Tibial nerve (tissue), 4 donors: ENCODE measurements around the gene ZCCHC24. TPM values are rescaled to one million over a fixed set of nuclear protein-coding genes. Genes with fewer than 3 reads are reported as not detected.

Experiments used
- DNase-seq, 2 donors: peaks; one replicate each; pipeline ENCODE4 v3.0.0-alpha.2; 2019; ENCODE audit warnings: low spot score in 2 of 2
- H3K27ac ChIP-seq, 4 donors: fragments of 200-600 bp; sonication (generic) in 3 of 4; one replicate each; pipeline ENCODE4 v1.5.1; 2017 to 2019; ENCODE audit warnings: mild to moderate bottlenecking in 1 of 4
- H3K27me3 ChIP-seq, 2 donors: fragments of 200-600 bp; sonication (generic) in 1 of 2; one replicate each; pipeline versions ENCODE4 v1.5.1 to v1.6.0; 2017 to 2019
- H3K36me3 ChIP-seq, 3 donors: fragments of 200-600 bp; sonication (generic); one replicate each; pipeline ENCODE4 v1.5.1; 2018 to 2019
- H3K4me1 ChIP-seq, 4 donors: fragments of 200-600 bp; sonication (generic) in 3 of 4; one replicate each; pipeline ENCODE4 v1.5.1; 2017 to 2019
- H3K4me3 ChIP-seq, 4 donors: fragments of 200-600 bp; sonication (generic) in 3 of 4; one replicate each; pipeline ENCODE4 v1.5.1; 2017 to 2019; ENCODE audit warnings: mild to moderate bottlenecking in 1 of 4, moderate library complexity in 1 of 4
- H3K9me3 ChIP-seq, 4 donors: fragments of 200-600 bp; sonication (generic) in 3 of 4; one replicate each; pipeline ENCODE4 v1.5.1; 2017 to 2019
- CTCF ChIP-seq, 5 experiments: fragments of 200-600 bp in 3 of 5; fragments of 450-650 bp in 2 of 5; sonication (generic) in 3 of 5; IDR thresholded peaks; one replicate each; pipeline ENCODE4 v1.5.1; 2016 to 2019; ENCODE audit warnings: antibody characterized with exemption in 5 of 5, mild to moderate bottlenecking in 3 of 5, moderate library complexity in 2 of 5
- EP300 ChIP-seq, 2 donors: sonication (generic); formaldehyde crosslinking; IDR thresholded peaks; one replicate each; pipeline ENCODE4 v1.6.1; 2017; ENCODE audit warnings: antibody characterized with exemption in 2 of 2, mild to moderate bottlenecking in 1 of 2
- POLR2A ChIP-seq, 2 donors: fragments of 450-650 bp; IDR thresholded peaks; one replicate each; pipeline ENCODE4 v1.6.1; 2017; ENCODE audit warnings: antibody characterized with exemption in 2 of 2, mild to moderate bottlenecking in 2 of 2, moderate library complexity in 2 of 2
- WGBS, 2 donors: methylation state at CpG; one replicate each; pipeline ENCODE4 v1.1.5; 2018; 5-methylcytosine and 5-hydroxymethylcytosine counted together
- total RNA-seq, 4 donors: library from RNA; depleted of rRNA; stranded (reverse); fragments of >200 nt; gene quantifications; one replicate each; pipeline ENCODE4 v1.1.0, GENCODE V29; 2016

Gene ZCCHC24
- total RNA-seq, 4 donors from 2014 or later, result 122 to 165 (median 138) TPM

DNA sequence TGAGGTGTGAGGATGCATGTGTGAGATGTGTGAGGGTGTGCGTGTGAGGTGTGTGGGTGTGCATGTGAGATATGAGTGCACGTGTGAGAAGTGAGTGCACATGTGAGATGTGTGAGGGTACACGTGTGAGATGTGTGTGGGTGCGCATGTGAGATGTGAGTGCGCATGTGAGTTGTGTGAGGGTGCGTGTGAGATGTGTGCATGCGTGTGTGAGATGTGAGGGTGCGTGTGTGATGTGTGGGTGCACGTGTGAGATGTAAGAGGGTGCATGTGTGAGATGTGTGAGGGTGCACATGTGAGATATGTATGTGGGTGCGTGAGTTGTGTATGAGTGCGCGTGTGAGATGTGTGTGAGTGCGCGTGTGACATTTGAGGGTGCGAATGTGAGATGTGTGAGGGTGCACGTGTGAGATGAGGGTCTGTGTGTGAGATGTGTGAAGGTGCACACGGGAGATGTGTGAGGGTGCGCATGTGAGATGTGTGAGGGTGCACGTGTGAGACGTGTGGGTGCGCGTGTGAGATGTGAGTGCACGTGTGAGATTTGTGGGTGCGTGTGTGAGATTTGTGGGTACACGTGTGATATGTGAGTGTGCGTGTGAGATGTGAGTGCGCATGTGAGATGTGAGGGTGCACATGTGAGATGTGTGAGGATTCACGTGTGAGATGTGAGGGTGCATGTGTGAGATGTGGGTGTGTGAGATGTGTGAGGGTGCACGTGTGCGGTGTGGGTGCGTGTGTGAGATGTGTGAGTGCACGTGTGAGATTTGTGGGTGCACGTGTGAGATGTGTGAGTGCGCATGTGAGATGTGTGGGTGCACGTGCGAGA, 67.7 kb downstream of the ZCCHC24 start:
- Histone ChIP-seq H3K27ac (no peak overlapping the region), H3K27me3 (no peaks in the 10 kb centered on the region), H3K9me3 (no peaks in the 10 kb centered on the region), H3K4me1 (peaks cover 0 to 58% (median 39%) of the 10 kb centered on the region in 4 donors), H3K36me3 (no peaks in the 10 kb centered on the region), H3K4me3 (no peak overlapping the region)
- DNase-seq, result no peak
- TF ChIP-seq POLR2A (IDR thresholded peaks at IDR 0.05) (no peak), CTCF (IDR thresholded peaks at IDR 0.05) (no peak), EP300 (IDR thresholded peaks at IDR 0.05) (no peak)
- 88 to 89% methylated on average over 36 of the region's 36 CpGs for WGBS, 2 donors

DNA sequence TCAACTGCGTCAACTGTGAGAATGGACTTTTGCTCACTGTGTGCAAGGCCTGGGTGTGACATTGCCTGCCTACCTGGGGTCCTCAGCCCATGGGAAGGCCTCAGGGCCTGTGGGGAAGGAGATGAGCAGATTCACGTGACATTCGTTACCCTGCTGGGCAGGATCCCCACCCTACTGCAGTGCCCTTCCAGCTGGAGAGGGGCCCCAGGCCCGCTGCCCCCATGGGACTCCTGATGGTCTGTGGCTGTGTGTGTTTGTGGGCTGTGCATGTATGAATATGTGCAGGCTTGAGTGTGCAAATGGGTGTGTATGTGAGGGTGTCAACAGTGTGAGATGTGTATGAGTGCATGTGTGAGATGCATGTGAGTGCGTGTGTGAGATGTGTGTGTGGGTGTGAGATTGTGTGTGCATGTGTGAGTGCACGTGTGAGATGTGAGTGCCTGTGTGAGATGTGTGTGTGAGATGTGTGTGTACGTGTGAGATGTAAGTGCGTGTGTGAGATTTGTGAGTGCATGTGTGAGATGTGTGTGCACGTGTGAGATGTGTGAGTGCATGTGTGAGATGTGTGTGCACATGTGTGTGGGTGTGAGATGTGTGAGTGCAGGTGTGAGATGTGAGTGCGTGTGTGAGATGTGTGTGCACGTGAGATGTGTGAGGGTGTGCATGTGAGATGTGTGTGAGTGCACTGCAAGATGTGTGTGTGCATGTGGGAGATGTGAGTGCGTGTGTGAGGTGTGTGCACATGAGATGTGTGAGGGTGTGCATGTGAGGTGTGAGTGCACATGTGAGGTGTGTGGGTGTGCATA, 68.5 kb downstream of the ZCCHC24 start:
- no peak for DNase-seq
- Histone ChIP-seq H3K36me3 (no peaks in the 10 kb centered on the region), H3K27ac (no peak overlapping the region), H3K27me3 (no peaks in the 10 kb centered on the region), H3K4me3 (no peak overlapping the region), H3K4me1 (peaks cover 0 to 50% (median 31%) of the 10 kb centered on the region in 4 donors), H3K9me3 (no peaks in the 10 kb centered on the region)
- WGBS, 2 donors, result 94 to 95% methylated on average over 12 of the region's 12 CpGs
- TF ChIP-seq CTCF (IDR thresholded peaks at IDR 0.05) (no peak), POLR2A (IDR thresholded peaks at IDR 0.05) (no peak), EP300 (IDR thresholded peaks at IDR 0.05) (no peak)

DNA sequence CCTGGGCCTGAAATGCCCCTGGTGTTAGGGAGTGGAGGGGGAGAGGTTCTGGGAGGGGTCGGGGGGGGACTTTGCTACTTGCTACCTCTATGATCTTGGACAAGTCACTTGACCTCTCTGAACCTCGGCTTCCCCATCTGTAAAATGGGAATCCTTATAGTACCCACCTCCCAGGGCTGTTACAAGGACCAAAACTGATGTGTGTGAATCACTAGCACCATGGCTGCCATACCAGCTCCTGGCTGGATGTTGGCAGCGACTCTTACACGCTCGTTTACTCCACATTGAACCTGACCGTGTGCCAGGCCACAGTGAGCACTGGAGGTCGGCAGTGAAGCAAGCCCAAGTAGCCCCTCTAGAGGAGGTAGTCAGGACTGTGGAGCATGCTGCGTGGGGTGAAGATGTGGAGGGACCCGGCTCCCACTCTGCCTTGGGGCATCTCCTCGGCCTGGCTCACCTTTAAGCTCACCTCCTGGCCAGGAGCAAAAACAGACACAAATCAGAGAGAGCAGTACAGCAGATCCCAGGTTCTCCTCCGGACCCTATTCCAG, 69.3 kb downstream of the ZCCHC24 start:
- H3K27me3 ChIP-seq, result no peaks in the 10 kb centered on the region
- H3K9me3 ChIP-seq, result peaks cover 0 to 4% (median 0%) of the 10 kb centered on the region in 4 donors
- 79 to 81% methylated on average over 8 to 11 of the region's 11 CpGs for WGBS, 2 donors
- no peak overlapping the region for H3K4me3 ChIP-seq
- DNase-seq, result no peak
- TF ChIP-seq EP300 (IDR thresholded peaks at IDR 0.05) (no peak), POLR2A (IDR thresholded peaks at IDR 0.05) (no peak), CTCF (IDR thresholded peaks at IDR 0.05) (no peak)
- no peaks in the 10 kb centered on the region for H3K36me3 ChIP-seq
- H3K27ac ChIP-seq, result peak overlapping the region in 1 of 4 donors; percentile 33
- H3K4me1 ChIP-seq, result peaks cover 0 to 42% (median 26%) of the 10 kb centered on the region in 4 donors

DNA sequence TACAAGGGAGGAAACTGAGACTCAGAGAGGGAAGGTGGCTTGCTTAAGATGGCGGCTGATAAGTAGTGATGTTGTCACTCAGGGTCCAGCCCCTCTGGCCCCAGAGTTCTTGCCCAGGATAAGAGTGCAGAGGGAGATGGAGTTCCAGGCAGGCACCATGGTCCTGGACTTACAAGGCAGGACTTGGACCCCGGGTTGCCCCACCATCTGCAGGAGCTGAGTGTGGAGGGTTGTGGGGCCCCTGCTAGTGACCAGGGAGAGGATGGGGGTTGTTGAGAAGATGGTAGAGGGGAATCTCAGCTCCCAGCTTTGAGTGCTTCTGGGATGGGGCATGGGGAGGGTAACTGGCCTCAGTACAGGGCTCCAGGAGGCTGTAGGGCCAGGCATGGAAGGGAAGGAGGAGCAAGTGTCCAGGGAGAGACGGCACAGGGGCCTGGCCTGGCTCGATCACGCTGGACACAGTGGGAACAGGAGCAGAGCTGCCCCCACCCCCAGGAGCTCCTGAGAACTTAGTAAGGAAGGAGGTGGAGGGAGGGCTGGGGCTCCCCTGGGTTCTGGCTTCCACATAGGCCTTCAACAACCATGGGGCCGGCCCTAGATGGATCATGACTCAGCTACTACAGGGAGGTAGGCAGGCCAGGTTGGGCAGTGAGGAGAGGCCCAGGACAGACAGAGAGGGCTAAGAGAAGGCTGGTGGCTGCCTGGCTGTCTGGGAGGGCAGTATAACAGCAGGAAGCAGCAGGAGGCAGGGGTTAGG, 69.9 kb downstream of the ZCCHC24 start:
- no peaks in the 10 kb centered on the region for H3K27me3 ChIP-seq
- peaks cover 0 to 36% (median 20%) of the 10 kb centered on the region in 4 donors for H3K4me1 ChIP-seq
- peaks cover 0 to 10% (median 0%) of the 10 kb centered on the region in 4 donors for H3K9me3 ChIP-seq
- 70 to 75% methylated on average over 6 of the region's 6 CpGs for WGBS, 2 donors
- TF ChIP-seq CTCF (IDR thresholded peaks at IDR 0.05) (no peak), POLR2A (IDR thresholded peaks at IDR 0.05) (no peak), EP300 (IDR thresholded peaks at IDR 0.05) (no peak)
- no peak for DNase-seq
- peak overlapping the region in 1 of 4 donors; percentile 33 for H3K27ac ChIP-seq
- H3K36me3 ChIP-seq, result no peaks in the 10 kb centered on the region
- no peak overlapping the region for H3K4me3 ChIP-seq
